Measurements from ENCODE around the gene TMEM201. TPM values are rescaled to one million over a fixed set of nuclear protein-coding genes. Genes with fewer than 3 reads are reported as not detected.

Gene TMEM201
- total RNA-seq, 1 experiment from 2014 or later: 49.0 TPM

DNA sequence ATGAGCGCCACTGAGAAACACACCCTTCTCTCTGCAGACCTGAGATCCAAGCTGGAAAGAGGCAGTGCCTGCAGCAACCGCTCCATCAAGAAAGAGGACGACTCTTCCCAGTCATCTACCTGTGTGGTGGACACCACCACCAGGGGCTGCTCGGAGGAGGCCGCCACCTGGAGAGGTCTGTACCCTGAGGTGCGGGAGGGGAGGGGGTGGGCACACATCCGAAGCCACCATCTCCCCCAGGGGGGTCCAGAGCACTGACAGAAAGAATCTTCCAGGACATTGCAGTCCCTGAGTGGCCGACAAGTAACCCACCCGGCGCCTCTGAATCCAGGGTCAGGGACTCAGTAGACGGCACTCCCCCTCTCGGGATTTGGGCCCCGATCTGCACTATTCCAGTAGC, 23.0 kb downstream of the TMEM201 start:
- Histone ChIP-seq H3K27ac (ENCODE audit: low read depth, low read length, poor library complexity, severe bottlenecking) (no peak overlapping the region), H3K4me3 (ENCODE audit: low read depth, low read length, poor library complexity, severe bottlenecking) (no peak overlapping the region), H3K36me3 (ENCODE audit: insufficient read depth, low read length, poor library complexity, severe bottlenecking) (peaks cover 51% of the 10 kb centered on the region), H3K9me3 (ENCODE audit: low read depth, low read length, poor library complexity, severe bottlenecking) (no peaks in the 10 kb centered on the region), H3K4me1 (ENCODE audit: insufficient read depth, low read length, poor library complexity, severe bottlenecking) (no peaks in the 10 kb centered on the region), H3K27me3 (replicated peaks; ENCODE audit: insufficient read depth, low read depth, low read length, poor library complexity) (no peaks in the 10 kb centered on the region)
- TF ChIP-seq, protein P1, sequence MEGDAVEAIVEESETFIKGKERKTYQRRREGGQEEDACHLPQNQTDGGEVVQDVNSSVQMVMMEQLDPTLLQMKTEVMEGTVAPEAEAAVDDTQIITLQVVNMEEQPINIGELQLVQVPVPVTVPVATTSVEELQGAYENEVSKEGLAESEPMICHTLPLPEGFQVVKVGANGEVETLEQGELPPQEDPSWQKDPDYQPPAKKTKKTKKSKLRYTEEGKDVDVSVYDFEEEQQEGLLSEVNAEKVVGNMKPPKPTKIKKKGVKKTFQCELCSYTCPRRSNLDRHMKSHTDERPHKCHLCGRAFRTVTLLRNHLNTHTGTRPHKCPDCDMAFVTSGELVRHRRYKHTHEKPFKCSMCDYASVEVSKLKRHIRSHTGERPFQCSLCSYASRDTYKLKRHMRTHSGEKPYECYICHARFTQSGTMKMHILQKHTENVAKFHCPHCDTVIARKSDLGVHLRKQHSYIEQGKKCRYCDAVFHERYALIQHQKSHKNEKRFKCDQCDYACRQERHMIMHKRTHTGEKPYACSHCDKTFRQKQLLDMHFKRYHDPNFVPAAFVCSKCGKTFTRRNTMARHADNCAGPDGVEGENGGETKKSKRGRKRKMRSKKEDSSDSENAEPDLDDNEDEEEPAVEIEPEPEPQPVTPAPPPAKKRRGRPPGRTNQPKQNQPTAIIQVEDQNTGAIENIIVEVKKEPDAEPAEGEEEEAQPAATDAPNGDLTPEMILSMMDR (conservative IDR thresholded peaks at IDR 0.05; ENCODE audit: low read depth, low read length): no peak
- no peak for TF ChIP-seq EZH2 (IDR thresholded peaks at IDR 0.05; ENCODE audit: borderline replicate concordance, low read depth, low read length, poor library complexity, severe bottlenecking)
- intact Hi-C loops (cut with micrococcal nuclease; ENCODE audit: unreplicated experiment): no loop called here
- no TSS peak for BruUV-seq (replicated peaks)
- ChIA-PET POLR2A (ENCODE audit: low non-redundant PET) (no interaction called here), CTCF (interaction anchor here (0.6 kb wide), 1 partner anchor 32 kb away, joined by 4 read pairs; no protein-coding TSS in a partner anchor)
- DNase-seq (ENCODE audit: low spot score): no peak

- H3K27ac ChIP-seq (ENCODE audit: low read depth, low read length, poor library complexity, severe bottlenecking): no peak overlapping the region
- TF ChIP-seq, protein P1 (conservative IDR thresholded peaks at IDR 0.05; ENCODE audit: low read depth, low read length): no peak
- no peak for TF ChIP-seq EZH2 (IDR thresholded peaks at IDR 0.05; ENCODE audit: borderline replicate concordance, low read depth, low read length, poor library complexity, severe bottlenecking)
- DNase-seq (ENCODE audit: low spot score): no peak
- H3K4me3 ChIP-seq (ENCODE audit: low read depth, low read length, poor library complexity, severe bottlenecking): no peak overlapping the region
- BruUV-seq (replicated peaks): no TSS peak
- ChIA-PET POLR2A (ENCODE audit: low non-redundant PET) (no interaction called here), CTCF (interaction anchor here (0.6 kb wide), 1 partner anchor 33 kb away, joined by 4 read pairs; no protein-coding TSS in a partner anchor)
- intact Hi-C loops (cut with micrococcal nuclease; ENCODE audit: unreplicated experiment): no loop called here
- no peaks in the 10 kb centered on the region for H3K9me3 ChIP-seq (ENCODE audit: low read depth, low read length, poor library complexity, severe bottlenecking)
- no peaks in the 10 kb centered on the region for H3K4me1 ChIP-seq (ENCODE audit: insufficient read depth, low read length, poor library complexity, severe bottlenecking)
- no peaks in the 10 kb centered on the region for H3K27me3 ChIP-seq (replicated peaks; ENCODE audit: insufficient read depth, low read depth, low read length, poor library complexity)
- peaks cover 50% of the 10 kb centered on the region for H3K36me3 ChIP-seq (ENCODE audit: insufficient read depth, low read length, poor library complexity, severe bottlenecking)
Measured at GRCh38 chr1:9612162-9612845, 23.6 kb downstream of the TMEM201 start.

- Histone ChIP-seq H3K4me1 (ENCODE audit: insufficient read depth, low read length, poor library complexity, severe bottlenecking) (no peaks in the 10 kb centered on the region), H3K27ac (ENCODE audit: low read depth, low read length, poor library complexity, severe bottlenecking) (no peak overlapping the region), H3K27me3 (replicated peaks; ENCODE audit: insufficient read depth, low read depth, low read length, poor library complexity) (no peaks in the 10 kb centered on the region), H3K9me3 (ENCODE audit: low read depth, low read length, poor library complexity, severe bottlenecking) (no peaks in the 10 kb centered on the region), H3K36me3 (ENCODE audit: insufficient read depth, low read length, poor library complexity, severe bottlenecking) (peaks cover 46% of the 10 kb centered on the region), H3K4me3 (ENCODE audit: low read depth, low read length, poor library complexity, severe bottlenecking) (no peak overlapping the region)
- BruUV-seq (replicated peaks): no TSS peak
- POLR2A ChIA-PET (ENCODE audit: low non-redundant PET): no interaction called here
- intact Hi-C loops (cut with micrococcal nuclease; ENCODE audit: unreplicated experiment): no loop called here
- TF ChIP-seq, protein P1 (conservative IDR thresholded peaks at IDR 0.05; ENCODE audit: low read depth, low read length): no peak
- TF ChIP-seq EZH2 (IDR thresholded peaks at IDR 0.05; ENCODE audit: borderline replicate concordance, low read depth, low read length, poor library complexity, severe bottlenecking): no peak
- no peak for DNase-seq (ENCODE audit: low spot score)
- CTCF ChIA-PET: no interaction called here
Measured at GRCh38 chr1:9612871-9613624, 24.3 kb downstream of the TMEM201 start.

Data from A673 (cell line).